K562 treated with DMSO at 1 percent for 24 hours (cell line): Measurements from ENCODE around the gene AKIP1. TPM values are rescaled to one million over a fixed set of nuclear protein-coding genes. Genes with fewer than 3 reads are reported as not detected.

Experiments used
- total RNA-seq: library from RNA; unstranded; fragments of 300-600 nt; gene quantifications from 2 replicates; pipeline ENCODE4 v1.2.3, GENCODE V29; 2022; ENCODE audit warnings: low read depth; ENCODE audit not compliant: insufficient read depth

The AKIP1 gene
- 59.5 and 64.1 TPM in 2 replicates for total RNA-seq

GRCh38 chr11:8911029-8911823 is at the start of gene AKIP1:
TSS of gene AKIP1 (plus strand) at chr11:8911189. CDS start at chr11:8911450, 261 bp downstream.

GRCh38 chr11:8932564-8933180 is 21.7 kb downstream of the AKIP1 start, which contains the start of gene C11orf16:
TSS of gene C11orf16 (minus strand) at chr11:8932947. CDS start at chr11:8932308, 639 bp downstream.

GRCh38 chr11:8942518-8943066 is 31.6 kb downstream of the AKIP1 start, which contains the start of gene ASCL3:
TSS of gene ASCL3 (minus strand) at chr11:8943016. CDS start at chr11:8938161, 4,855 bp downstream.

GRCh38 chr11:8964324-8965320 is 53.6 kb downstream of the AKIP1 start, which contains the start of gene TMEM9B:
TSS of gene TMEM9B (minus strand) at chr11:8964442. CDS start at chr11:8964313, 129 bp downstream.

Other genes with a start within 250 kb of the AKIP1 start
- gene TRIM66, start 228.5 kb upstream of the AKIP1 start, total RNA-seq, result 2.4 and 2.9 TPM in 2 replicates
- gene RPL27A, start 228.4 kb upstream of the AKIP1 start, total RNA-seq, result 1,918 and 1,937 TPM in 2 replicates
- gene C11orf16, start 21.8 kb downstream of the AKIP1 start, total RNA-seq, result not detected in 2 replicates
- not detected in 2 replicates for gene ASCL3, start 31.8 kb downstream of the AKIP1 start, total RNA-seq
- gene TMEM9B, start 53.3 kb downstream of the AKIP1 start, total RNA-seq, result 13.5 and 15.6 TPM in 2 replicates
- gene NRIP3, start 92.8 kb downstream of the AKIP1 start, total RNA-seq, result 13.1 and 14.7 TPM in 2 replicates
- gene SCUBE2, start 180.4 kb downstream of the AKIP1 start, total RNA-seq, result 0.37 TPM in 1 of 2 replicates, not detected in the other